ENCODE results near the gene NDUFS2.

Gene NDUFS2

DNA sequence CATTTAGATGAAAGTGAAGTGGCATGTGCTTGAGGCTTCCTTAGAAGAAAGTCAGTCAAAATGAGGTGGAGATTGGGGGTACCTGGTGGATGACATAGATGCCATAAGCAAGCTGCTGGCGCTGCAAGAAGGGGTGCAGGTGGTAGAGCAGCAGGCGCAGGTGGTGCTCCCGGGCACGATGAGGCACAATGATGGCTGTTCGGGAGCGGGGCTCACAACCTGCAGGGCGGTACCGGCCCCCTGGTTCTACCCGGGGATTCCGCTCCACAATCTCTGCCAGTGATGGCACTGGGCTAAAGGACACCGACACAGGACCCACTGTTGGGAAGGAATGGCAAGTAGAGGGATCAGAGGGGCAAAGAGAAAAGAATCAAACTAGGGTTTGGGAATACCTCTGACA lies 27.3 kb upstream of the NDUFS2 start:
- Histone ChIP-seq H3K4me3 (ENCODE audit: low read length, poor library complexity, severe bottlenecking) (no peak overlapping the region), H3K79me2 (ENCODE audit: insufficient read depth, low read length) (peaks cover 27% of the 10 kb centered on the region), H3K9me3 (ENCODE audit: insufficient read depth, low read depth, low read length) (no peaks in the 10 kb centered on the region), H3K9me2 (replicated peaks; ENCODE audit: low read depth, low read length) (no peaks in the 10 kb centered on the region), H3K4me1 (ENCODE audit: insufficient read depth, low read length, poor library complexity, severe bottlenecking) (peaks cover 27% of the 10 kb centered on the region), H4K20me1 (ENCODE audit: insufficient read depth, low read length, poor library complexity, severe bottlenecking) (peaks cover 6% of the 10 kb centered on the region), H2AFZ (ENCODE audit: low read length) (no peak overlapping the region), H3K36me3 (ENCODE audit: insufficient read depth, low read length) (peaks cover 36% of the 10 kb centered on the region; the same call in 1 of the 2 replicates), H3K4me2 (ENCODE audit: low read depth, low read length, poor library complexity, severe bottlenecking) (peak overlapping the region; percentile 78), H3F3A (ENCODE audit: low read depth) (no peaks in the 10 kb centered on the region), H3K9ac (ENCODE audit: low read depth, low read length, poor library complexity, severe bottlenecking) (no peak overlapping the region), H3K27me3 (ENCODE audit: insufficient read depth, low read length, poor library complexity, severe bottlenecking) (no peaks in the 10 kb centered on the region)
- no peak for TF ChIP-seq EZH2phosphoT487 (IDR thresholded peaks at IDR 0.05; ENCODE audit: borderline replicate concordance)
- TF ChIP-seq, protein P1, sequence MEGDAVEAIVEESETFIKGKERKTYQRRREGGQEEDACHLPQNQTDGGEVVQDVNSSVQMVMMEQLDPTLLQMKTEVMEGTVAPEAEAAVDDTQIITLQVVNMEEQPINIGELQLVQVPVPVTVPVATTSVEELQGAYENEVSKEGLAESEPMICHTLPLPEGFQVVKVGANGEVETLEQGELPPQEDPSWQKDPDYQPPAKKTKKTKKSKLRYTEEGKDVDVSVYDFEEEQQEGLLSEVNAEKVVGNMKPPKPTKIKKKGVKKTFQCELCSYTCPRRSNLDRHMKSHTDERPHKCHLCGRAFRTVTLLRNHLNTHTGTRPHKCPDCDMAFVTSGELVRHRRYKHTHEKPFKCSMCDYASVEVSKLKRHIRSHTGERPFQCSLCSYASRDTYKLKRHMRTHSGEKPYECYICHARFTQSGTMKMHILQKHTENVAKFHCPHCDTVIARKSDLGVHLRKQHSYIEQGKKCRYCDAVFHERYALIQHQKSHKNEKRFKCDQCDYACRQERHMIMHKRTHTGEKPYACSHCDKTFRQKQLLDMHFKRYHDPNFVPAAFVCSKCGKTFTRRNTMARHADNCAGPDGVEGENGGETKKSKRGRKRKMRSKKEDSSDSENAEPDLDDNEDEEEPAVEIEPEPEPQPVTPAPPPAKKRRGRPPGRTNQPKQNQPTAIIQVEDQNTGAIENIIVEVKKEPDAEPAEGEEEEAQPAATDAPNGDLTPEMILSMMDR (conservative IDR thresholded peaks at IDR 0.05; ENCODE audit: low read length): no peak

DNA sequence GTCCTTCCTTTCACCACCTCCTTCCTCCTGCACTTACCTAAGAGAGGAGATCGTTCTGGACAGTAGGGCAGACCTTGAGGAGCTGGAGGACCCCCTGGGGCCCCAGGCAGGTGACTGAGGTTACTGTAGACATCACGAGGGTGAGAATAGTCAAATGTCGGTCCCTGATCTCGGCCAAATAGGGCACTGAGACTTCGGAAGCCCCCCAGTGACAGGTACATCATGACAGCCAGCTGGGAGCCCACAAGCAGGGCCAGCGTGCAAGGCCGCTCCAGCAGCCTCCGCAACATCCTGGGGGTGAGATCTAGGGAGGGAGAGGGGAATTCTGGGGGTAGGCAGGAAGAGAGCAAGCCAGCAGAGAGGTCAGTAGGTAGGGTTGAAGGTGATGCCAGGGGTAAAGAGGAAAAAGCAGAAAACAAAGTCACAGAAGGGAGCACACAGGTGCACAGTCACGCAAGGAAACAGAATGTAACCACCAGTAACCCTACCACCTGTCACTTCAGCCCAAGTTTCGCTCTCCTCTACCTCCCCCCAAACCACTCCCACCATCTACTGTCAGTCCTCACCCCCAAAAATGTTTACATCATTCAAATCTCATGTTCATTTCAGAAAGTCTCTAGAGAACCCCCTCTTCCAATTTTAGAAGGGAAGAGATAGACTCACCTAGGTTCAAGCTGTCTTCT lies 26.3 kb upstream of the NDUFS2 start:
- no peaks in the 10 kb centered on the region for H3F3A ChIP-seq (ENCODE audit: low read depth)
- H3K27me3 ChIP-seq (ENCODE audit: insufficient read depth, low read length, poor library complexity, severe bottlenecking): no peaks in the 10 kb centered on the region
- H3K4me2 ChIP-seq (ENCODE audit: low read depth, low read length, poor library complexity, severe bottlenecking): peak overlapping the region; percentile 78
- H3K36me3 ChIP-seq (ENCODE audit: insufficient read depth, low read length): peaks cover 30% of the 10 kb centered on the region; the same call in 1 of the 2 replicates
- TF ChIP-seq, protein P1 (conservative IDR thresholded peaks at IDR 0.05; ENCODE audit: low read length): no peak
- no peak for TF ChIP-seq EZH2phosphoT487 (IDR thresholded peaks at IDR 0.05; ENCODE audit: borderline replicate concordance)
- H3K4me3 ChIP-seq (ENCODE audit: low read length, poor library complexity, severe bottlenecking): peak overlapping the region; percentile 93
- H4K20me1 ChIP-seq (ENCODE audit: insufficient read depth, low read length, poor library complexity, severe bottlenecking): peaks cover 6% of the 10 kb centered on the region
- H2AFZ ChIP-seq (ENCODE audit: low read length): no peak overlapping the region
- H3K9me2 ChIP-seq (replicated peaks; ENCODE audit: low read depth, low read length): no peaks in the 10 kb centered on the region
- peaks cover 27% of the 10 kb centered on the region for H3K4me1 ChIP-seq (ENCODE audit: insufficient read depth, low read length, poor library complexity, severe bottlenecking)
- peak overlapping the region; percentile 80 for H3K9ac ChIP-seq (ENCODE audit: low read depth, low read length, poor library complexity, severe bottlenecking)
- H3K9me3 ChIP-seq (ENCODE audit: insufficient read depth, low read depth, low read length): no peaks in the 10 kb centered on the region
- peaks cover 27% of the 10 kb centered on the region for H3K79me2 ChIP-seq (ENCODE audit: insufficient read depth, low read length)

- peaks cover 23% of the 10 kb centered on the region; the same call in 1 of the 2 replicates for H3K36me3 ChIP-seq (ENCODE audit: insufficient read depth, low read length)
- peaks cover 29% of the 10 kb centered on the region for H3K4me1 ChIP-seq (ENCODE audit: insufficient read depth, low read length, poor library complexity, severe bottlenecking)
- H2AFZ ChIP-seq (ENCODE audit: low read length): peak overlapping the region; percentile 89
- peak overlapping the region; percentile 78 for H3K4me2 ChIP-seq (ENCODE audit: low read depth, low read length, poor library complexity, severe bottlenecking)
- TF ChIP-seq, protein P1 (conservative IDR thresholded peaks at IDR 0.05; ENCODE audit: low read length): no peak
- TF ChIP-seq EZH2phosphoT487 (IDR thresholded peaks at IDR 0.05; ENCODE audit: borderline replicate concordance): no peak
- no peaks in the 10 kb centered on the region for H3K27me3 ChIP-seq (ENCODE audit: insufficient read depth, low read length, poor library complexity, severe bottlenecking)
- H4K20me1 ChIP-seq (ENCODE audit: insufficient read depth, low read length, poor library complexity, severe bottlenecking): peaks cover 6% of the 10 kb centered on the region
- no peaks in the 10 kb centered on the region for H3K9me3 ChIP-seq (ENCODE audit: insufficient read depth, low read depth, low read length)
- peak overlapping the region; percentile 93 for H3K4me3 ChIP-seq (ENCODE audit: low read length, poor library complexity, severe bottlenecking)
- peak overlapping the region; percentile 80 for H3K9ac ChIP-seq (ENCODE audit: low read depth, low read length, poor library complexity, severe bottlenecking)
- H3F3A ChIP-seq (ENCODE audit: low read depth): no peaks in the 10 kb centered on the region
- peaks cover 27% of the 10 kb centered on the region for H3K79me2 ChIP-seq (ENCODE audit: insufficient read depth, low read length)
- H3K9me2 ChIP-seq (replicated peaks; ENCODE audit: low read depth, low read length): no peaks in the 10 kb centered on the region
Measured at GRCh38 chr1:161176468-161177111, 25.6 kb upstream of the NDUFS2 start.
